K562 (cell line): ENCODE measurements around the gene METAP1D. TPM values are rescaled to one million over a fixed set of nuclear protein-coding genes. Genes with fewer than 3 reads are reported as not detected.

Experiments
- BMI1 ChIP-seq: fragments of 150-350 bp; IDR thresholded peaks from 2 replicates; pipeline ENCODE4 v1.6.1; 2014; ENCODE audit warnings: low read length
- CBFB ChIP-seq: sonication (generic); formaldehyde crosslinking; IDR thresholded peaks from 2 replicates; pipeline ENCODE4 v1.4.0; 2020; ENCODE audit warnings: mild to moderate bottlenecking, missing genetic modification reagents
- EZH2 ChIP-seq: IDR thresholded peaks from 2 replicates; pipeline ENCODE4 v1.6.1; 2012; ENCODE audit warnings: low read depth, mild to moderate bottlenecking, inconsistent platforms, low read length, borderline replicate concordance
- GATA2 ChIP-seq: sonication (generic); formaldehyde crosslinking; IDR thresholded peaks from 2 replicates; pipeline ENCODE4 v1.4.0; 2020; ENCODE audit warnings: mild to moderate bottlenecking, missing genetic modification reagents
- HMGN3 ChIP-seq: IDR thresholded peaks from 2 replicates; pipeline ENCODE4 v1.6.1; 2011; ENCODE audit warnings: borderline replicate concordance, low read depth, mild to moderate bottlenecking, mixed read lengths, low read length; ENCODE audit not compliant: insufficient read length; ENCODE audit errors: extremely low read depth
- JUNB ChIP-seq: fragments of 450-650 bp; formaldehyde crosslinking; conservative IDR thresholded peaks from 2 replicates; pipeline ENCODE4 v1.4.0; 2020; ENCODE audit warnings: mild to moderate bottlenecking
- NR1H2 ChIP-seq: sonication (generic); formaldehyde crosslinking; IDR thresholded peaks from 2 replicates; pipeline ENCODE4 v1.4.0; 2020; ENCODE audit warnings: mild to moderate bottlenecking, missing genetic modification reagents
- POLR2H ChIP-seq: IDR thresholded peaks from 2 replicates; pipeline ENCODE4 v1.6.1; 2016; ENCODE audit warnings: missing genetic modification characterization, low read depth, mild to moderate bottlenecking, control low read depth, missing compliant biosample characterization, moderate library complexity
- SP2 ChIP-seq: IDR thresholded peaks from 2 replicates; pipeline ENCODE4 v1.6.1; 2011; ENCODE audit warnings: mild to moderate bottlenecking, low read depth, low read length, moderate library complexity; ENCODE audit not compliant: poor library complexity, severe bottlenecking; ENCODE audit errors: extremely low read depth
- TRIM24 ChIP-seq, 2 experiments: fragments of 450-650 bp; IDR thresholded peaks; 2 replicates each; pipeline ENCODE4 v1.6.1; 2016
- ZNF512 ChIP-seq: IDR thresholded peaks from 2 replicates; pipeline ENCODE4 v1.6.1; 2016; ENCODE audit warnings: missing genetic modification characterization, missing compliant biosample characterization
- ZNF589 ChIP-seq: fragments of 200-800 bp; sonication (Bioruptor generic); IDR thresholded peaks from 2 replicates; pipeline ENCODE4 v1.6.1; 2016; ENCODE audit warnings: low read depth, missing genetic modification characterization, missing compliant biosample characterization
- polyA plus RNA-seq, 8 experiments: library from polyadenylated mRNA; depleted of rRNA in 4 of 8; stranded (reverse) in 5 of 8; unstranded in 3 of 8; fragments of >200 nt; fragmentation: Nextera tagmentation in 2 of 8; fragmentation: Illumina TruSeq in 1 of 8; extraction: Ambion mirVana in 2 of 8; extraction: Trizol in 1 of 8; gene quantifications; 2 replicates each; pipeline versions ENCODE4 v1.2.1 to v1.2.3, GENCODE V29; 2011 to 2014; ENCODE audit warnings: inconsistent platforms in 1 of 8, missing spikeins in 1 of 8
- total RNA-seq, 7 experiments: library from RNA; depleted of rRNA in 6 of 7; stranded (reverse); fragments of >200 nt in 6 of 7; fragmentation: Illumina TruSeq in 2 of 7; extraction: Trizol in 2 of 7; gene quantifications; 2 replicates each; pipeline versions ENCODE4 v1.2.1 to v1.2.3, GENCODE V29; 2011 to 2021; ENCODE audit warnings: low replicate concordance in 1 of 7
- TF ChIP-seq, protein P1 (sequence below), 2 experiments: IDR thresholded peaks; 2 replicates each; pipeline ENCODE4 v1.6.1; 2011; ENCODE audit warnings: borderline replicate concordance in 1 of 2, control low read depth in 1 of 2, low read depth in 1 of 2, low read length in 1 of 2, mild to moderate bottlenecking in 1 of 2, mixed read lengths in 1 of 2, moderate library complexity in 1 of 2; ENCODE audit not compliant: insufficient read depth in 1 of 2, insufficient read length in 1 of 2, poor library complexity in 1 of 2, severe bottlenecking in 1 of 2; ENCODE audit errors: extremely low read depth in 1 of 2
- TF ChIP-seq, protein P2 (sequence below): fragments of 450-650 bp; IDR thresholded peaks from 2 replicates; pipeline ENCODE4 v1.6.1; 2016; ENCODE audit warnings: borderline replicate concordance
- TF ChIP-seq, protein P3 (sequence below), 2 experiments: fragments of 200-800 bp in 1 of 2; sonication (Bioruptor generic) in 1 of 2; sonication (generic) in 1 of 2; formaldehyde crosslinking in 1 of 2; IDR thresholded peaks in 1 of 2; conservative IDR thresholded peaks in 1 of 2; 2 replicates each; pipeline versions ENCODE4 v1.5.0 to v1.6.1; 2016 to 2020; ENCODE audit warnings: missing compliant biosample characterization in 1 of 2, missing genetic modification characterization in 1 of 2, missing genetic modification reagents in 1 of 2
- TF ChIP-seq, protein P4 (sequence below), 2 experiments: IDR thresholded peaks; 2 replicates each; pipeline ENCODE4 v1.6.1; 2012; ENCODE audit warnings: improper control_type of control experiment in 2 of 2, low read depth in 2 of 2, low read length in 2 of 2, borderline replicate concordance in 1 of 2

The METAP1D gene
- total and polyA plus RNA-seq, 9 of the 15 experiments (the other 6 are each of a cell fraction or from before 2014, with no cell fraction given), result 8.0 to 23.4 (median 15.7) TPM

DNA sequence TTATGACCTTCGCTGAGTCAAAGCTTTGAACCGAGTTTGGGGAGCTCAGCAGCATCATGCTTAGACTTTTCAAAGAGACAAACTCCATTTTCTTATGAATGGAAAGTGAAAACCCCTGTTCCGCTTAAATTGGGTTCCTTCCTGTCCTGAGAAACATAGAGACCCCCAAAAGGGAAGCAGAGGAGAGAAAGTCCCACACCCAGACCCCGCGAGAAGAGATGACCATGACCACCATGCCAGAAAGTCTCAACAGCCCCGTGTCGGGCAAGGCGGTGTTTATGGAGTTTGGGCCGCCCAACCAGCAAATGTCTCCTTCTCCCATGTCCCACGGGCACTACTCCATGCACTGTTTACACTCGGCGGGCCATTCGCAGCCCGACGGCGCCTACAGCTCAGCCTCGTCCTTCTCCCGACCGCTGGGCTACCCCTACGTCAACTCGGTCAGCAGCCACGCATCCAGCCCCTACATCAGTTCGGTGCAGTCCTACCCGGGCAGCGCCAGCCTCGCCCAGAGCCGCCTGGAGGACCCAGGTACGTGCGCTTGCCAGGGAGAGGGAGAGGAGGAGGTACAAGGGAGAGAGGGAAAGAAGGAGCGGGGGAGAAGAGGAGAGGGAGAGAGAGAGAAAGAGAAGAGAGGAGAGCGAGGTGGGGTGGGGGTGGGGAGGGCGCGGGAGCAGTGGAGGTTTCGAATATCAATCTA lies 85.9 kb downstream of the METAP1D start, which contains the start of gene DLX1 (continued):
- TF ChIP-seq, protein P1, sequence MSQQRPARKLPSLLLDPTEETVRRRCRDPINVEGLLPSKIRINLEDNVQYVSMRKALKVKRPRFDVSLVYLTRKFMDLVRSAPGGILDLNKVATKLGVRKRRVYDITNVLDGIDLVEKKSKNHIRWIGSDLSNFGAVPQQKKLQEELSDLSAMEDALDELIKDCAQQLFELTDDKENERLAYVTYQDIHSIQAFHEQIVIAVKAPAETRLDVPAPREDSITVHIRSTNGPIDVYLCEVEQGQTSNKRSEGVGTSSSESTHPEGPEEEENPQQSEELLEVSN (IDR thresholded peaks at IDR 0.05; ENCODE audit: borderline replicate concordance in 1 of 2, extremely low read depth in 1 of 2, insufficient read depth in 1 of 2, insufficient read length in 1 of 2, low read depth in 1 of 2, low read length in 1 of 2, poor library complexity in 1 of 2, severe bottlenecking in 1 of 2), result peak in 1 of 2 experiments; percentile 22
- TF ChIP-seq EZH2, result no peak
- no peak for TF ChIP-seq GATA2 (CRISPR knock-in tag)
- peak; percentile 69; the same call in 1 of the 2 replicates for TF ChIP-seq CBFB (CRISPR knock-in tag)
- TF ChIP-seq, protein P2, sequence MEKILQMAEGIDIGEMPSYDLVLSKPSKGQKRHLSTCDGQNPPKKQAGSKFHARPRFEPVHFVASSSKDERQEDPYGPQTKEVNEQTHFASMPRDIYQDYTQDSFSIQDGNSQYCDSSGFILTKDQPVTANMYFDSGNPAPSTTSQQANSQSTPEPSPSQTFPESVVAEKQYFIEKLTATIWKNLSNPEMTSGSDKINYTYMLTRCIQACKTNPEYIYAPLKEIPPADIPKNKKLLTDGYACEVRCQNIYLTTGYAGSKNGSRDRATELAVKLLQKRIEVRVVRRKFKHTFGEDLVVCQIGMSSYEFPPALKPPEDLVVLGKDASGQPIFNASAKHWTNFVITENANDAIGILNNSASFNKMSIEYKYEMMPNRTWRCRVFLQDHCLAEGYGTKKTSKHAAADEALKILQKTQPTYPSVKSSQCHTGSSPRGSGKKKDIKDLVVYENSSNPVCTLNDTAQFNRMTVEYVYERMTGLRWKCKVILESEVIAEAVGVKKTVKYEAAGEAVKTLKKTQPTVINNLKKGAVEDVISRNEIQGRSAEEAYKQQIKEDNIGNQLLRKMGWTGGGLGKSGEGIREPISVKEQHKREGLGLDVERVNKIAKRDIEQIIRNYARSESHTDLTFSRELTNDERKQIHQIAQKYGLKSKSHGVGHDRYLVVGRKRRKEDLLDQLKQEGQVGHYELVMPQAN, result peak; percentile 46; the same call in 1 of the 2 replicates
- no peak for TF ChIP-seq SP2
- no peak; a peak in 1 of 4 replicates for TF ChIP-seq TRIM24 (IDR thresholded peaks at IDR 0.05)
- TF ChIP-seq HMGN3, result no peak
- no peak for TF ChIP-seq JUNB (CRISPR knock-in tag)
- no peak for TF ChIP-seq BMI1
- TF ChIP-seq, protein P3, sequence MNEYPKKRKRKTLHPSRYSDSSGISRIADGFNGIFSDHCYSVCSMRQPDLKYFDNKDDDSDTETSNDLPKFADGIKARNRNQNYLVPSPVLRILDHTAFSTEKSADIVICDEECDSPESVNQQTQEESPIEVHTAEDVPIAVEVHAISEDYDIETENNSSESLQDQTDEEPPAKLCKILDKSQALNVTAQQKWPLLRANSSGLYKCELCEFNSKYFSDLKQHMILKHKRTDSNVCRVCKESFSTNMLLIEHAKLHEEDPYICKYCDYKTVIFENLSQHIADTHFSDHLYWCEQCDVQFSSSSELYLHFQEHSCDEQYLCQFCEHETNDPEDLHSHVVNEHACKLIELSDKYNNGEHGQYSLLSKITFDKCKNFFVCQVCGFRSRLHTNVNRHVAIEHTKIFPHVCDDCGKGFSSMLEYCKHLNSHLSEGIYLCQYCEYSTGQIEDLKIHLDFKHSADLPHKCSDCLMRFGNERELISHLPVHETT (CRISPR knock-in tag; conservative IDR thresholded peaks at IDR 0.05 in 1 of 2, IDR thresholded peaks at IDR 0.05 in 1 of 2), result 0 out of 4 replicates have a peak, but pooled peaks of 1 of the 2 experiments have one; percentile 50
- TF ChIP-seq, protein P4, sequence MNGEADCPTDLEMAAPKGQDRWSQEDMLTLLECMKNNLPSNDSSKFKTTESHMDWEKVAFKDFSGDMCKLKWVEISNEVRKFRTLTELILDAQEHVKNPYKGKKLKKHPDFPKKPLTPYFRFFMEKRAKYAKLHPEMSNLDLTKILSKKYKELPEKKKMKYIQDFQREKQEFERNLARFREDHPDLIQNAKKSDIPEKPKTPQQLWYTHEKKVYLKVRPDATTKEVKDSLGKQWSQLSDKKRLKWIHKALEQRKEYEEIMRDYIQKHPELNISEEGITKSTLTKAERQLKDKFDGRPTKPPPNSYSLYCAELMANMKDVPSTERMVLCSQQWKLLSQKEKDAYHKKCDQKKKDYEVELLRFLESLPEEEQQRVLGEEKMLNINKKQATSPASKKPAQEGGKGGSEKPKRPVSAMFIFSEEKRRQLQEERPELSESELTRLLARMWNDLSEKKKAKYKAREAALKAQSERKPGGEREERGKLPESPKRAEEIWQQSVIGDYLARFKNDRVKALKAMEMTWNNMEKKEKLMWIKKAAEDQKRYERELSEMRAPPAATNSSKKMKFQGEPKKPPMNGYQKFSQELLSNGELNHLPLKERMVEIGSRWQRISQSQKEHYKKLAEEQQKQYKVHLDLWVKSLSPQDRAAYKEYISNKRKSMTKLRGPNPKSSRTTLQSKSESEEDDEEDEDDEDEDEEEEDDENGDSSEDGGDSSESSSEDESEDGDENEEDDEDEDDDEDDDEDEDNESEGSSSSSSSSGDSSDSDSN (IDR thresholded peaks at IDR 0.05; ENCODE audit: borderline replicate concordance in 1 of 2, low read depth in 2 of 2, low read length in 2 of 2), result peak in 1 of 2 experiments; percentile 67; a peak in 2 of 4 replicates
- peak; percentile 42; the same call in 1 of the 2 replicates for TF ChIP-seq ZNF512
- TF ChIP-seq NR1H2 (CRISPR knock-in tag), result 0 out of 2 replicates have a peak, but pooled peaks have one; percentile 59
- peak; percentile 89 for TF ChIP-seq POLR2H (tag)
- 0 out of 2 replicates have a peak, but pooled peaks have one; percentile 1 for TF ChIP-seq ZNF589 (CRISPR knock-in tag)
